ENCODE data around the gene ERCC8. TPM values are rescaled to one million over a fixed set of nuclear protein-coding genes. Genes with fewer than 3 reads are reported as not detected.

The ERCC8 gene
- total and polyA plus RNA-seq, 2 of the 13 experiments (the other 11 are each of a cell fraction or from before 2014, with no cell fraction given): 24.4 to 35.2 TPM

GRCh38 chr5:60944904-60945812 lies at the start of gene ERCC8, which contains the start of gene NDUFAF2 (continued):
- TF ChIP-seq ZNF704 (CRISPR knock-in tag; IDR thresholded peaks at IDR 0.05; ENCODE audit: borderline replicate concordance) (0 out of 2 replicates have a peak, but pooled peaks have one; percentile 72), ATF2 (CRISPR knock-in tag; IDR thresholded peaks at IDR 0.05) (peak; percentile 8; the same call in 1 of the 2 replicates), FOSL2 (CRISPR knock-in tag; IDR thresholded peaks at IDR 0.05) (no peak), MXD4 (CRISPR knock-in tag; IDR thresholded peaks at IDR 0.05) (peak; percentile 60; the same call in 1 of the 2 replicates), ZFP36 (IDR thresholded peaks at IDR 0.05; ENCODE audit: borderline replicate concordance, low read depth, low read length, partially characterized antibody) (no peak), ARNT2 (CRISPR knock-in tag; IDR thresholded peaks at IDR 0.05; ENCODE audit: low read depth) (peak; percentile 55; the same call in 1 of the 2 replicates), ZNF33A (CRISPR knock-in tag; IDR thresholded peaks at IDR 0.05; ENCODE audit: borderline replicate concordance) (0 out of 2 replicates have a peak, but pooled peaks have one; percentile 55), ATF3 (CRISPR knock-in tag; IDR thresholded peaks at IDR 0.05) (no peak), CEBPG (CRISPR knock-in tag; IDR thresholded peaks at IDR 0.05) (no peak), GPBP1L1 (CRISPR knock-in tag; IDR thresholded peaks at IDR 0.05) (no peak), ZSCAN12 (CRISPR knock-in tag; IDR thresholded peaks at IDR 0.05) (no peak), GTF2F1 (IDR thresholded peaks at IDR 0.05; ENCODE audit: low read length) (no peak), FOXJ3 (CRISPR knock-in tag; IDR thresholded peaks at IDR 0.05; ENCODE audit: borderline replicate concordance) (no peak), POLR2A (IDR thresholded peaks at IDR 0.05; ENCODE audit: insufficient read depth in 1 of 2, low read depth in 2 of 2, low read length in 2 of 2) (peak; percentile 69 to 78), NFE2 (CRISPR knock-in tag; IDR thresholded peaks at IDR 0.05) (no peak), ZNF501 (CRISPR knock-in tag; IDR thresholded peaks at IDR 0.05) (peak; percentile 68), TERF1 (CRISPR knock-in tag; IDR thresholded peaks at IDR 0.05) (no peak), GZF1 (CRISPR knock-in tag; IDR thresholded peaks at IDR 0.05) (no peak), JUN (CRISPR knock-in tag; IDR thresholded peaks at IDR 0.05) (0 out of 2 replicates have a peak, but pooled peaks have one; percentile 51), POLR2AphosphoS5 (IDR thresholded peaks at IDR 0.05; ENCODE audit: low read depth, low read length) (peak; percentile 74), SMAD3 (CRISPR knock-in tag; IDR thresholded peaks at IDR 0.05) (no peak), RBM22 (optimal IDR thresholded peaks at IDR 0.05; ENCODE audit: low read length) (no peak), NR2F6 (IDR thresholded peaks at IDR 0.05) (no peak), NR2F6 (CRISPR knock-in tag; IDR thresholded peaks at IDR 0.05) (no peak), ZNF232 (CRISPR knock-in tag; IDR thresholded peaks at IDR 0.05; ENCODE audit: borderline replicate concordance) (peak; percentile 20; the same call in 1 of the 2 replicates)
